GM18499 (cell line): Measurements from ENCODE around the gene MIPOL1.
"Not testable (repeated sequence)": the region's sequence is repeated elsewhere in the genome, so short reads cannot be mapped to it uniquely, and the experiment has no call there.

Experiments
- ATAC-seq: cut with Tn5 transposase; IDR thresholded peaks from one replicate; pipeline ENCODE4 v1.9.1; 2021; ENCODE audit warnings: moderate number of reproducible peaks; ENCODE audit not compliant: insufficient read depth, unreplicated experiment

Gene MIPOL1, protein sequence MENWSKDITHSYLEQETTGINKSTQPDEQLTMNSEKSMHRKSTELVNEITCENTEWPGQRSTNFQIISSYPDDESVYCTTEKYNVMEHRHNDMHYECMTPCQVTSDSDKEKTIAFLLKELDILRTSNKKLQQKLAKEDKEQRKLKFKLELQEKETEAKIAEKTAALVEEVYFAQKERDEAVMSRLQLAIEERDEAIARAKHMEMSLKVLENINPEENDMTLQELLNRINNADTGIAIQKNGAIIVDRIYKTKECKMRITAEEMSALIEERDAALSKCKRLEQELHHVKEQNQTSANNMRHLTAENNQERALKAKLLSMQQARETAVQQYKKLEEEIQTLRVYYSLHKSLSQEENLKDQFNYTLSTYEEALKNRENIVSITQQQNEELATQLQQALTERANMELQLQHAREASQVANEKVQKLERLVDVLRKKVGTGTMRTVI

DNA sequence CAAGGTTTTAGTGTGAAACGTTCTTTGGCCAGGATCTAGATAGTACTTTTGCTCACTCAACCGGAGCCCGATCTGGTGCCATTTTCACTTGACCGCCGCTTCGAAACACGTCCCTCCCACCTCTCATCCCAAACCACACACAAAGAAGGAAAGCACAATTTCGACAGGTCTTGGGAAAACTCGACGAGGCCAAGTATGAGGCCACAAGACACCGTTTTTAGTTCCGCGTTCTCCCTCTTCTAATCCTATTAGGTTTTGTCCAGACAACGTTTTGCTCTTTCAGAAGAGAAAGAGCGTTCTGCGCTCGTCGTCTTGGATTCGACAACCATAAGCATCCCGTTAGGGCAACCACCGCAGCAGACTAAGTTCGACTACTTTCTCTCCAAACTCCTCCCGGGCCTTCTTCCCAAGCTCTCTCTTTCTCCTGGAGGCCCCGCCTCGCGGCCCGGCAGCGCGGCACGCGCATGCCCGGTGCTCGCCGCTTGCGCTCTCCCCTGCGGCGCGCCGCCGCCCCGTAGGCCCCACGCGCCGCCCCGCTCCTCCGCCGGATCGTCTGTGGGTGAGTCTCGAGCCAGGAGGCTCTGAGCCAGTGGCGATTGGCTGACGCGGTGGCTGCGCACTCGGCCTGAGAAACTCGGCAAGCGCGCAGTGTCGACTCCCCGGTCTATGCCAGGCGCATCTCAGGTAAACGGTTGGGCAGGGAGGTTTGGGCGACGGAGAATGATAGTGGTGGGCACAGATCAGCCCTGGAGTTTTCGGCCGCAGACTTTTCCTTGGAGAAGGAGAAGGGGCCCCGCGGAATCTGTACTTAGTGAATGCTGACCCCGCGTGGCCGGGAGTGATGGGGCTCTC lies at the start of gene MIPOL1:
TSS of gene MIPOL1 (plus strand) at position 517 of the 852 bp plus-strand sequence. CDS start 49,952 bp downstream, outside the sequence.
- ATAC-seq, result no peak

GRCh38 chr14:37150414-37150813 lies 47.3 kb upstream of the MIPOL1 start:
- no peak for ATAC-seq

DNA sequence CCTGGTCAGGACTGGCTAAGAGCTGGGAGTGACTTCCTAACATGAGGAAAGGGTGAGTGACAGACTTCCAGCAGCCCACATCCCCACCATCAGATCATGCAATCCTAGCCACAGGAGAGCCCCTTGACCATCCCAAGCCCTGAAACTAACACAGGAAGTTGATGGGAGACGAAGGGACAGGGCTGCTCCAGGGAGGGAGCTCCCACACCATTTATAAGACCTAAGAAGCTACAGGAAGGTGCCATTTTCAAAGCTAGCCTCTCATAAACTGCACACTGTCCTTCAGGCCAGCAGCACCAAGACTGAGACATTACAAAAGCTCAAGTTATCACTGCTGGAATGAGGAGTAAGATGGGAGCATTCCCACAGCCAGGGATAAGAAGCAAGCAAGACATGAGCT lies 44.7 kb upstream of the MIPOL1 start:
- ATAC-seq, result no peak

DNA sequence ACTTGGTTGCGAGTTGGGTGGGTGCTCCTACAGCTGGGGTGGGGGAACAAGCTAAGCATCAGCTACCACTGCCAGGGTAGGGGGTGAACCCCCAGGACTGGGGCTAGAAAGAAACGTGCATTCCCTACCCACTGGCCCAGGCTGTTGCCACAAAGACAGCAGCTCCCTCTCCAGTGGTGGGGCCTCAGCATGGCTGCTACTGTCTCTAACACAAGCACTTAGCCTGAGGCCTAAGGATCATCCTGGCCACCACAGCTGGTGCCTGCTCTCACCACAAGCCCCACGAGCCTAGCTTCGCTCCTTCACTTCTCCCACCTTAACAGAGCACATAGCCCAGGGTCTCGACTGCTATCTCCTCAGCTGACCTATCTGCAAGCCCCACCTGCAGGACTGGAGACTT lies 44.3 kb upstream of the MIPOL1 start:
- ATAC-seq, result no peak

GRCh38 chr14:37157987-37158386 lies 39.8 kb upstream of the MIPOL1 start:
- ATAC-seq, result no peak

GRCh38 chr14:37162307-37162706 lies 35.4 kb upstream of the MIPOL1 start:
- ATAC-seq, result not testable (repeated sequence)

GRCh38 chr14:37165794-37166193 lies 31.9 kb upstream of the MIPOL1 start:
- no peak for ATAC-seq

GRCh38 chr14:37167151-37168047 lies 30.3 kb upstream of the MIPOL1 start:
- ATAC-seq, result no peak

GRCh38 chr14:37168721-37169120 lies 29.0 kb upstream of the MIPOL1 start:
- no peak for ATAC-seq

DNA sequence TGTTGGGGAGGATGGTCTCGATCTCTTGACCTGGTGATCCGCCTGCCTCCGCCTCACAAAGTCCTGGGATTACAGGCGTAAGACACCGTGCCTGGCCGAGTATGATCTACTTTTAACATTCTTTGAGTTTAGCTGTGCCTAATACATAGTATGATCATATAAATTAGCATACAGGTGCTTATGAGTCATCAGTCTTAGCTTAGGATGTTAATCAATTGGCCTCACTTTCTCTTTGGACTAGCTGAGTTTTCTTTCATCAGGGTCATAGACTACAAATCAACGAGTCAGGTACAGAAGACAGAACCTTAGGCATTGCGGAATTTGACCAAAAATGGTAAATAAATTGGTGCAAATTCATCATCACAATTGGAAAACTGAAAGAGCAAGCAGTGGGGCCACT lies 27.5 kb upstream of the MIPOL1 start:
- no peak for ATAC-seq

GRCh38 chr14:37170993-37171392 lies 26.7 kb upstream of the MIPOL1 start:
- ATAC-seq, result no peak

GRCh38 chr14:37171678-37172023 lies 26.1 kb upstream of the MIPOL1 start:
- ATAC-seq, result no peak

DNA sequence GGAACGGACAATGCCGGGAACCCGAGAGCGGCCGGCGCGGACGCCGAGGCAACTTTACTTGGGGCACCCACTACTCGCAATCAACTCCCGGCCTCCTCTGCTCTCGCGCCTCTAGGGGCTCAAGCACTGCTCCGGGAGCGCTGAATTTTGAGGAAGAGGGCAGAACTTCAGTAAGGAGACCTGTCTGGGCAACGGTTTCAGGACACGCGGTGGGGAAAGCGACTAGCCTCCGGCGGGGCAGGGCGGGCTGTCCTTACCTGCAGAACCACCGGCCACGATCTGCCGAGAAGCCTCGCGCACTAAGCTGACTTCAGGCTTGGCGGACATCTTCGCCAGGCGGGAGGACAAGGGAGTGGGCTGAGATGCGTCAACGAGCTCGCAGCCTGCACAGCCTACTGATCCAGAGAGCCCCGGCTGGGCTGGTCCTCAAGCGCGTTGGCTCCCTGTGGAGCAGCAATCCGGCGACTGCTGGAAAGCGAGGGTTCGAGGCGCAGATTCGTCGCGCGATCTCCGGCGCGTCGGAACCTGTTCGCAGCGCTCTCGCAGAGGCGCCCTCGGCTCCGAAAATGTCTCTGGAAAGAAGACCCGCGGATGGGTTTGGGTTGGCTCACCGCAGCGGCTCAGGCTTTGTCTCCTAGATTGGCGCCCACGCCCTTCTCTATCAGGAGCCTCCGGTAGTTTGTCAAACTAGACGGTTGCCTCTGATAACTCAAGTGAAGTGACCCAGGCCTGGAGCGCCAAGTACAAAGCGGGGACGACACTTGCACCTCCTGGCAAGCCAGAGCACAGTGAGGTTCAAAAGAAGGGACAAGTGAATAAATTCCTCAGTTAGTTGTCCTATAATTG lies 25.5 kb upstream of the MIPOL1 start, which contains the start of gene SLC25A21:
TSS of gene SLC25A21 (minus strand) at position 583 of the 846 bp plus-strand sequence.
- no peak for ATAC-seq

DNA sequence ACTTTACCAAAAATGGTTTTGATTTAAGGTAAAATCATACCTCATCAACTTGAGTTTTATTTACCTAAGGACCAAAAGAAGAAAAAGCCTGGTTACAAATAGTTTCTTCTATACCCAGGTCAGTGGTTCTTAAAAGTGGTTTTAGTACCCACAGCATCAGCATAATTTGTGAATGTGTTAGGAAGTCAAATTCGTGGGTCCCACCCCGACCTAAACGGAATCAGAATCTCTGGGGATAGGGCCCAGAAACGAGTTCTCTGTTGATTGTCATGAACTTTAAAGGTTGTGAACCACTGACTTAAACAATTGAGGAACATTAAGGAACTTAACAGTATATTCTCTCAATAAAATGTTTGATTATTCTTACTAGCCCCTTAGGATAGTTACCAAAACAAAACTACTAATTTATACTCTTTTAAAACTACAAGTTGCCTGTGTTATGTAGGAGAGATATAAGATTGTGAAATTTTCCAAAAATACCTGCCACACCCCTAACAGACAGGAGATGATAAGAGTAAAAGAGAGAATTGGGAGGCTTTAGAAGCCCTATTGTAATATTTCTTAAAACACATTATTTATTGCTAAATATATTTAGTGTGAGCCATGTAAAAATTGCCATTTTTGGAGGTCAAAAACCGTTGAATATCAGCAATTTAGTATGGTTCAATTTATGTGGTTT lies 24.7 kb upstream of the MIPOL1 start:
- ATAC-seq, result no peak

- ATAC-seq, result no peak
Measured at GRCh38 chr14:37179896-37180502, 17.7 kb upstream of the MIPOL1 start.

- ATAC-seq, result not testable (repeated sequence)
Measured at GRCh38 chr14:37180886-37181285, 16.9 kb upstream of the MIPOL1 start.

GRCh38 chr14:37181441-37181840 lies 16.3 kb upstream of the MIPOL1 start:
- no peak for ATAC-seq

DNA sequence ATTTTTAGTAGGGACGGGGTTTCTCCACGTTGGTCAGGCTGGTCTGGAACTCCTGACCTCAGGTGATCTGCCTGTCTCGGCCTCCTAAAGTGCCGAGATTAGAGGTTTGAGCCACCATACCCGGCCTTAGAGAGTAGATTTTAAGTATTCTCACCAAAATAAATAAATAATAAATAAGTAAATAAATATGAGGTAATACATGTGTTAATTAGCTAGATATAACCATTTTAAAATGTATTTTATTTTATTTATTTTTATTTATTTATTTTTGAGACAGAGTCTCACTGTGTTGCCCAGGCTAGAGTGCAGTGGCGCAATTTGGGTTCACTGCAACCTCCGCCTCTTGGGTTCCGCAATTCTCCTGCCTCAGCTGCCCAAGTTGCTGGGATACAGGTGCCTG lies 13.2 kb upstream of the MIPOL1 start:
- not testable (repeated sequence) for ATAC-seq
